Measurements from ENCODE around the gene TPO. TPM values are rescaled to one million over a fixed set of nuclear protein-coding genes. Genes with fewer than 3 reads are reported as not detected.

TPO gene
- total RNA-seq, 1 experiment from 2014 or later: not detected

GRCh38 chr2:1373830-1374229, 39.4 kb upstream of the TPO start:
- no TSS peak for BruUV-seq (replicated peaks)
- no peaks in the 10 kb centered on the region for H3K4me1 ChIP-seq (replicated peaks; ENCODE audit: insufficient read depth)
- no peaks in the 10 kb centered on the region for H3K36me3 ChIP-seq (ENCODE audit: low read depth)
- no peak overlapping the region for H3K27ac ChIP-seq
- no peak overlapping the region for H3K4me2 ChIP-seq
- no peaks in the 10 kb centered on the region for H3F3A ChIP-seq (ENCODE audit: insufficient read depth, low read depth)
- intact Hi-C loops (cut with micrococcal nuclease; ENCODE audit: unreplicated experiment): no loop called here
- no peaks in the 10 kb centered on the region for H3K79me2 ChIP-seq (ENCODE audit: low read depth)
- H2AFZ ChIP-seq: no peak overlapping the region
- DNase-seq: no peak
- no peak for TF ChIP-seq CTCF (conservative IDR thresholded peaks at IDR 0.05)
- no peak for TF ChIP-seq EZH2 (IDR thresholded peaks at IDR 0.05; ENCODE audit: low read depth)
- no peaks in the 10 kb centered on the region for H3K9me2 ChIP-seq (ENCODE audit: insufficient read depth)
- peaks cover 95% of the 10 kb centered on the region for H3K27me3 ChIP-seq (ENCODE audit: insufficient read depth, low read depth)
- ChIA-PET POLR2A (ENCODE audit: unreplicated experiment) (no interaction called here), CTCF (no interaction called here)
- no peaks in the 10 kb centered on the region for H3K9me3 ChIP-seq (ENCODE audit: insufficient read depth, low read depth)
- H4K20me1 ChIP-seq (ENCODE audit: insufficient read depth): no peaks in the 10 kb centered on the region
- H3K4me3 ChIP-seq: no peak overlapping the region

GRCh38 chr2:1374287-1374686, 39.0 kb upstream of the TPO start:
- H4K20me1 ChIP-seq (ENCODE audit: insufficient read depth): no peaks in the 10 kb centered on the region
- H3K9me3 ChIP-seq (ENCODE audit: insufficient read depth, low read depth): no peaks in the 10 kb centered on the region
- ChIA-PET POLR2A (ENCODE audit: unreplicated experiment) (no interaction called here), CTCF (no interaction called here)
- H3K9me2 ChIP-seq (ENCODE audit: insufficient read depth): no peaks in the 10 kb centered on the region
- H2AFZ ChIP-seq: no peak overlapping the region
- no peak for DNase-seq
- no peak overlapping the region for H3K27ac ChIP-seq
- H3K4me2 ChIP-seq: no peak overlapping the region
- H3K79me2 ChIP-seq (ENCODE audit: low read depth): no peaks in the 10 kb centered on the region
- intact Hi-C loops (cut with micrococcal nuclease; ENCODE audit: unreplicated experiment): no loop called here
- H3K27me3 ChIP-seq (ENCODE audit: insufficient read depth, low read depth): peaks cover 100% of the 10 kb centered on the region
- H3K4me1 ChIP-seq (replicated peaks; ENCODE audit: insufficient read depth): no peaks in the 10 kb centered on the region
- no peaks in the 10 kb centered on the region for H3F3A ChIP-seq (ENCODE audit: insufficient read depth, low read depth)
- TF ChIP-seq CTCF (conservative IDR thresholded peaks at IDR 0.05) (no peak), EZH2 (IDR thresholded peaks at IDR 0.05; ENCODE audit: low read depth) (no peak; the same call in 1 of the 2 replicates)
- no peaks in the 10 kb centered on the region for H3K36me3 ChIP-seq (ENCODE audit: low read depth)
- BruUV-seq (replicated peaks): no TSS peak
- H3K4me3 ChIP-seq: no peak overlapping the region

- H3K36me3 ChIP-seq (ENCODE audit: low read depth): no peaks in the 10 kb centered on the region
- no peaks in the 10 kb centered on the region for H3K79me2 ChIP-seq (ENCODE audit: low read depth)
- H3K9me2 ChIP-seq (ENCODE audit: insufficient read depth): no peaks in the 10 kb centered on the region
- no peaks in the 10 kb centered on the region for H3K9me3 ChIP-seq (ENCODE audit: insufficient read depth, low read depth)
- H3K4me2 ChIP-seq: no peak overlapping the region
- no TSS peak for BruUV-seq (replicated peaks)
- H3F3A ChIP-seq (ENCODE audit: insufficient read depth, low read depth): no peaks in the 10 kb centered on the region
- H3K27me3 ChIP-seq (ENCODE audit: insufficient read depth, low read depth): peaks cover 97% of the 10 kb centered on the region
- H4K20me1 ChIP-seq (ENCODE audit: insufficient read depth): no peaks in the 10 kb centered on the region
- POLR2A ChIA-PET (ENCODE audit: unreplicated experiment): no interaction called here
- H2AFZ ChIP-seq: no peak overlapping the region
- CTCF ChIA-PET: no interaction called here
- H3K4me1 ChIP-seq (replicated peaks; ENCODE audit: insufficient read depth): no peaks in the 10 kb centered on the region
- TF ChIP-seq CTCF (conservative IDR thresholded peaks at IDR 0.05): no peak
- TF ChIP-seq EZH2 (IDR thresholded peaks at IDR 0.05; ENCODE audit: low read depth): no peak
- intact Hi-C loops (cut with micrococcal nuclease; ENCODE audit: unreplicated experiment): no loop called here
- H3K27ac ChIP-seq: no peak overlapping the region
- DNase-seq: no peak
- H3K4me3 ChIP-seq: no peak overlapping the region
Observed at GRCh38 chr2:1375794-1376193, 37.5 kb upstream of the TPO start.
